ENCODE measurements around the gene PGM2L1.
"Not testable (repeated sequence)": the region's sequence is repeated elsewhere in the genome, so short reads cannot be mapped to it uniquely, and the experiment has no call there.

The PGM2L1 gene

GRCh38 chr11:74331000-74331399 lies 67.2 kb downstream of the PGM2L1 start:
- DNase-seq = not testable (repeated sequence)

- DNase-seq = no peak
Measured at GRCh38 chr11:74330075-74330858, 68.0 kb downstream of the PGM2L1 start.

- no peak for DNase-seq
Measured at GRCh38 chr11:74327076-74327475, 71.2 kb downstream of the PGM2L1 start.

GRCh38 chr11:74326665-74327064 lies 71.6 kb downstream of the PGM2L1 start:
- no peak for DNase-seq

- DNase-seq = no peak
Measured at GRCh38 chr11:74325649-74326645, 72.3 kb downstream of the PGM2L1 start.

GRCh38 chr11:74322667-74323066 lies 75.6 kb downstream of the PGM2L1 start:
- no peak for DNase-seq

- DNase-seq = peak; percentile 18
Measured at GRCh38 chr11:74321487-74322188, 76.6 kb downstream of the PGM2L1 start.

GRCh38 chr11:74320538-74320937 lies 77.7 kb downstream of the PGM2L1 start:
- DNase-seq = no peak

- no peak for DNase-seq
Measured at GRCh38 chr11:74319139-74319816, 79.0 kb downstream of the PGM2L1 start.

GRCh38 chr11:74318241-74318932 lies 79.8 kb downstream of the PGM2L1 start:
- DNase-seq = no peak

- DNase-seq = no peak
Measured at GRCh38 chr11:74316772-74317505, 81.3 kb downstream of the PGM2L1 start.

- no peak for DNase-seq
Measured at GRCh38 chr11:74312326-74312725, 85.9 kb downstream of the PGM2L1 start.

GRCh38 chr11:74311352-74311926 lies 86.8 kb downstream of the PGM2L1 start, which contains the start of gene P4HA3:
Gene P4HA3, minus strand, starts transcription at chr11:74311640. Its CDS starts 29 bp downstream, at chr11:74311611.
- DNase-seq = peak; percentile 36

- DNase-seq = no peak
Measured at GRCh38 chr11:74310857-74311256, 87.4 kb downstream of the PGM2L1 start.

- no peak for DNase-seq
Measured at GRCh38 chr11:74307434-74307833, 90.8 kb downstream of the PGM2L1 start.

- no peak for DNase-seq
Measured at GRCh38 chr11:74306435-74307175, 91.6 kb downstream of the PGM2L1 start.

- DNase-seq = no peak
Measured at GRCh38 chr11:74299015-74299414, 99.2 kb downstream of the PGM2L1 start.

GRCh38 chr11:74297484-74297883 lies 100.7 kb downstream of the PGM2L1 start:
- DNase-seq = no peak

- no peak for DNase-seq
Measured at GRCh38 chr11:74288911-74289310, 109.3 kb downstream of the PGM2L1 start.

GRCh38 chr11:74288161-74288560 lies 110.1 kb downstream of the PGM2L1 start:
- DNase-seq = no peak

All from stimulated activated CD4-positive, alpha-beta T cell treated with anti-CD3 and anti-CD28 coated beads, Interleukin-4, amount 100 ng/mL, for 24 hours (primary cell).